ENCODE data around the gene STK38L. TPM values are rescaled to one million over a fixed set of nuclear protein-coding genes. Genes with fewer than 3 reads are reported as not detected.

STK38L gene
- total and polyA plus RNA-seq, 2 of the 8 experiments (the other 6 are each of a cell fraction or from before 2014, with no cell fraction given), result 8.1 to 63.6 TPM

DNA sequence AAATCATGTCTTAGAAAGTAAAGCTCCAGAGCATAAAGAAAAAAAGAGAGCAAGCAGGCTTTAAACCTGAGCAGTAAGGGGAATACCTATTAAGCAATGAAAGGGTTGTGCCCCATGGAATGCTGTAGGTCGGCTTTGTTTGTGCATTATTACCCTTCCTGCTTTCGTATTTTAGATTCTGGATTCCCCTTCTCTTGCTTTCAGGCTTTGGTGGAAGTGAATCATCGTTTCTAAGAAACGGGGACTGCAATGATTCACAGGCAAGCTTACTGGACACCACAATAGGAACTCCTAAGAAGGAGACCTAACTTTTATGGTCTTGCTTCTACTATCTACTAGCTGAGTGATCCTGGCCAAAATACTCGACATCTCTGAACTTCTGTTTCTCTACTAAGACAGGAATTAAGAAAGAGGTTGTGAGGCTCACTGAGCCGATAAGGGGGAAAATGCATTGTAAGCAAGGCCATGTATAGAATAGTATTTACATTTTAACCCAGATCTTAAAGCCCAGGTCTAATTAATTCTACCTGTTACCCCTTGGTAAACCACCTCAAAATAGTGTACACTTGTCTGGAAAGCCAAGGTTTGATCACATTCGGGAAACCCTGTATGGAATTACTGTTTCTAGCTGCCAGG, 87.3 kb downstream of the STK38L start (continued):
- TF ChIP-seq, protein P1, sequence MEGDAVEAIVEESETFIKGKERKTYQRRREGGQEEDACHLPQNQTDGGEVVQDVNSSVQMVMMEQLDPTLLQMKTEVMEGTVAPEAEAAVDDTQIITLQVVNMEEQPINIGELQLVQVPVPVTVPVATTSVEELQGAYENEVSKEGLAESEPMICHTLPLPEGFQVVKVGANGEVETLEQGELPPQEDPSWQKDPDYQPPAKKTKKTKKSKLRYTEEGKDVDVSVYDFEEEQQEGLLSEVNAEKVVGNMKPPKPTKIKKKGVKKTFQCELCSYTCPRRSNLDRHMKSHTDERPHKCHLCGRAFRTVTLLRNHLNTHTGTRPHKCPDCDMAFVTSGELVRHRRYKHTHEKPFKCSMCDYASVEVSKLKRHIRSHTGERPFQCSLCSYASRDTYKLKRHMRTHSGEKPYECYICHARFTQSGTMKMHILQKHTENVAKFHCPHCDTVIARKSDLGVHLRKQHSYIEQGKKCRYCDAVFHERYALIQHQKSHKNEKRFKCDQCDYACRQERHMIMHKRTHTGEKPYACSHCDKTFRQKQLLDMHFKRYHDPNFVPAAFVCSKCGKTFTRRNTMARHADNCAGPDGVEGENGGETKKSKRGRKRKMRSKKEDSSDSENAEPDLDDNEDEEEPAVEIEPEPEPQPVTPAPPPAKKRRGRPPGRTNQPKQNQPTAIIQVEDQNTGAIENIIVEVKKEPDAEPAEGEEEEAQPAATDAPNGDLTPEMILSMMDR (IDR thresholded peaks at IDR 0.05; ENCODE audit: control extremely low read depth in 1 of 3, insufficient read depth in 1 of 3, low read depth in 1 of 3, low read length in 3 of 3), result no peak
- TF ChIP-seq POLR2AphosphoS5 (IDR thresholded peaks at IDR 0.05; ENCODE audit: low read depth, low read length), result no peak
- no peak for TF ChIP-seq POLR2A (IDR thresholded peaks at IDR 0.05; ENCODE audit: control extremely low read depth in 1 of 2, low read depth in 2 of 2, low read length in 2 of 2)
- TF ChIP-seq RAD21 (IDR thresholded peaks at IDR 0.05 in 1 of 2, conservative IDR thresholded peaks at IDR 0.05 in 1 of 2; ENCODE audit: low read depth in 2 of 2, low read length in 2 of 2), result no peak
- TF ChIP-seq, protein P2, sequence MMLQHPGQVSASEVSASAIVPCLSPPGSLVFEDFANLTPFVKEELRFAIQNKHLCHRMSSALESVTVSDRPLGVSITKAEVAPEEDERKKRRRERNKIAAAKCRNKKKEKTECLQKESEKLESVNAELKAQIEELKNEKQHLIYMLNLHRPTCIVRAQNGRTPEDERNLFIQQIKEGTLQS (IDR thresholded peaks at IDR 0.05; ENCODE audit: insufficient read depth, low read depth, low read length), result no peak

All from H1 (cell line).